MG63 (cell line): Measurements from ENCODE around the gene CFAP53. TPM values are rescaled to one million over a fixed set of nuclear protein-coding genes. Genes with fewer than 3 reads are reported as not detected.
"Not testable (repeated sequence)": the region's sequence is repeated elsewhere in the genome, so short reads cannot be mapped to it uniquely, and the experiment has no call there.

ENCODE experiments used
- DNase-seq: peaks from one replicate; pipeline ENCODE4 v3.0.0-alpha.2; 2020
- H3K27me3 ChIP-seq: fragments of 250-450 bp; sonication (Bioruptor Pico); 2 replicates; pipeline ENCODE4 v1.5.1; 2020; ENCODE audit warnings: mild to moderate bottlenecking, moderate library complexity
- H3K36me3 ChIP-seq: fragments of 250-450 bp; sonication (Bioruptor Pico); 2 replicates; pipeline ENCODE4 v1.5.1; 2020; ENCODE audit warnings: mild to moderate bottlenecking, moderate library complexity
- H3K4me3 ChIP-seq: fragments of 250-450 bp; sonication (Bioruptor Pico); 2 replicates; pipeline ENCODE4 v1.5.1; 2020; ENCODE audit warnings: mild to moderate bottlenecking, moderate library complexity
- H3K9me3 ChIP-seq: fragments of 250-450 bp; sonication (Bioruptor Pico); 2 replicates; pipeline ENCODE4 v1.5.1; 2020; ENCODE audit warnings: mild to moderate bottlenecking, moderate library complexity
- total RNA-seq: library from RNA; depleted of rRNA; stranded (reverse); fragments of >200 nt; shearing (Covaris generic); gene quantifications from 2 replicates; pipeline ENCODE4 v1.2.3, GENCODE V29; 2014; ENCODE audit warnings: low replicate concordance; rRNA removed

CFAP53 gene, protein sequence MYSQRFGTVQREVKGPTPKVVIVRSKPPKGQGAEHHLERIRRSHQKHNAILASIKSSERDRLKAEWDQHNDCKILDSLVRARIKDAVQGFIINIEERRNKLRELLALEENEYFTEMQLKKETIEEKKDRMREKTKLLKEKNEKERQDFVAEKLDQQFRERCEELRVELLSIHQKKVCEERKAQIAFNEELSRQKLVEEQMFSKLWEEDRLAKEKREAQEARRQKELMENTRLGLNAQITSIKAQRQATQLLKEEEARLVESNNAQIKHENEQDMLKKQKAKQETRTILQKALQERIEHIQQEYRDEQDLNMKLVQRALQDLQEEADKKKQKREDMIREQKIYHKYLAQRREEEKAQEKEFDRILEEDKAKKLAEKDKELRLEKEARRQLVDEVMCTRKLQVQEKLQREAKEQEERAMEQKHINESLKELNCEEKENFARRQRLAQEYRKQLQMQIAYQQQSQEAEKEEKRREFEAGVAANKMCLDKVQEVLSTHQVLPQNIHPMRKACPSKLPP
- not detected in 2 replicates for total RNA-seq

DNA sequence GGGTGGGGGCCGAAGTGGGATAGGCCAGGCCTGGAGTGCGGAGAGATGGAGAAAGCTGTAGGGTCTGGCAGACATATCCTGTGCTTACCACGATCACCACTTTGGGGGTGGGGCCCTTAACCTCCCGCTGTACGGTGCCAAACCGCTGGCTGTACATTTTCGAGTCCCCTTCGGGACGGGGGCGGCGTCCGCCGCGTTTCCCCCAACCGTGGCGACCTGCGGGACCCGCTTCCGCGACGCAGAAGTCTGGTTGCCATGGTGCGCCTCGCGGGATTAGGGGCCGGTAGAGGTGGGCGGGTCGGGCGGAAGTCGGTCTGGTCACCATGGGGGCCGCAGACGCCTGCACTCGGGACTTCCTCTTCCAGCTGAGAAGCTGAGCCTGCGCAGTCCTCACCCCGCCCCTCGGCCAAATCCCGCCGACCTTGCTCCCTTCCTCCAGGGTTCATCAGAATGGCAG lies at the start of gene CFAP53:
Gene CFAP53, minus strand, starts transcription at position 248 of the 457 bp plus-strand sequence. Its CDS starts 91 bp downstream, at position 157.
- Histone ChIP-seq H3K4me3 (peak within 1 kb of the TSS; percentile 53), H3K36me3 (peaks cover 10% of the 10 kb centered on the region), H3K27me3 (no peaks in the 10 kb centered on the region), H3K9me3 (no peaks in the 10 kb centered on the region)
- peak; percentile 84 for DNase-seq

DNA sequence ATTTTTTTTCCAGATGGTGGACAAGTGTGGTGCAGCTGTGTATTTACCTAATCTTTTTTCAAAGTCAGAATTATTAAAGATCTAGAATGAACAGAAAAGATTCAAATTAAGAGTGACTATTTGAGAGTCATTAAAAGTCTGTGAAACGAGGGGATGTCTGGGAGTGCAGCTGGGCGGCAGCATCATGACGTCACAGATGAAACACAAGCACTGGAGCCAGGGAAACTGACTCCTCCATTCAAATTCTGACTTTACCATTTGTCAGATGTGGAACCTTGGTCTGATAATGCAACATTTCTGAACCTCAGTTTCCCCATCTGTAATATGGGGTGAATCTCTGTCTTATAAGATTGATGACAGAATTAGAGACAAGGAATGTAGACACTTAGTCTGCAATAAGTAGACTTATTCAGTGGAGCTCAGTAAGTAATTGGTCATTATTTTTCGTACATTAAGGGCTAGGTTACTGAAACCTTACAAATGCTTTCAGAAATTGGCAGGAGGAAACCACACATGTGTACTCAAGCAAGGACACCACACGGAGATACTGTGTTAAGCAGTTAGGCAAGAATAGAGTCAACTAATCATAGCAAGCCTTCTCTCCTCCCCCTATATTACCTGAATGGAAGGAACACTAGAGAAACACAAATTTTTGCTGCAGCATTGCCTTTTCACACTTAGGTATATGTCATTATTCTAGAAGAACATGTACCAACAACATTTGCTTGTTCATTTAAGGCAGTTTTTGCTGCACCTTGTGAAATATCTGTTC lies 49.0 kb upstream of the CFAP53 start:
- DNase-seq, result no peak
- Histone ChIP-seq H3K27me3 (0 out of 2 replicates have a peak, but pooled peaks cover 2% of the 10 kb centered on the region), H3K36me3 (no peaks in the 10 kb centered on the region), H3K4me3 (no peak overlapping the region), H3K9me3 (no peaks in the 10 kb centered on the region)

DNA sequence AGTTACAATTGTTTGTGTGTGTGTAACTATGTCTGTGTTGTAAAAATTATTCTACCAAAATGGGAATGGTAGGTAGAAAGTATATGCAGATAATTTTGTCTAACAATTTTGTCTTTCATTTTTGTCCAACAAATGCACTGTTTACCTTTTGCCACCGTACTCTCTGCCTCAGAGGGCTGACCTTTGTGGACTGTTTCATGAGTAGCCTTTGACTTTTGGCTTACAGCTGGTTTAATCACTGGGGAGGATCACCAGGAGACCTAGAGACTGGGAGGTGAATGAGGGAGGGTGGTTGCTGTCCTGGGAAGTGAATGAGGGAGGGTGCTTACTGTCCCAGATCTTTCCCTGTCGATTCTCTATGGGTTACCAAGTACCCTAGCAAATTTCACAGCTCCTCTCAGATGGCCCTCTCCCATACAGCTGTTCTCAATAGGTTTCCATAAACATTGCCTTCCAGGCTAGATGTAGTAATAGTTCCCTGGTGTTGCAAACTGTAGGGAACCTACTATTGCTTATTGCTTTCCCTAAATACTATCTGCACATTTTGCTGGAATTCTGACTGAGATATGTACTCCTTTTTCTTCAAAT lies 47.7 kb upstream of the CFAP53 start:
- Histone ChIP-seq H3K36me3 (no peaks in the 10 kb centered on the region), H3K4me3 (no peak overlapping the region), H3K9me3 (no peaks in the 10 kb centered on the region), H3K27me3 (no peaks in the 10 kb centered on the region)
- no peak for DNase-seq

DNA sequence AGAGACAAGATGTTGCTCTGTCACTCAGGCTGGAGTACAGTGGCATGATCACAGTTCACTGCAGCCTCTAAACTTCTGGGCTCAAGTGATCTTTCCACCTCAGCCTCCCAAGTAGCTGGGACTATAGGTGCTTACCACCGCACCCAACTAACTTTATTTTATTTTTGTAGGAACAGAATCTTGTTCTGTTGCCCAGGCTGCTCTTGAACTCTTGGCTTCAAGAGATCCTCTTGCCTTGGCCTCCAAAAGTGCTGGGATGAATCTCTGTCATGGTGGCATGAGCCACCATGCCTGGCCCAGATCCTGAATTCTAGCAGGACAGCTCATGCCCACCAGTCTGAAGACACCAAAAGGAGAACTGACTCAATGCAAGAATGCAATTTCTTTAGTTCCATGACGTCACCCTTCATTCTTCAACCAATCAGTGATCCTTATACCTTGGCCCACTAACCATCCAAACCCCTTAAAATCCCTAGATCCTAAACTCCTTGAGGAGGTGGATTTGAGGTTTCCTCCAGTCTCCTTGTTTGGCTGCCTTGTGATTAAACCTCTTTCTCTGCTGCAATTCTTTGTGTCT lies 46.8 kb upstream of the CFAP53 start:
- Histone ChIP-seq H3K4me3 (no peak overlapping the region), H3K36me3 (no peaks in the 10 kb centered on the region), H3K9me3 (no peaks in the 10 kb centered on the region), H3K27me3 (no peaks in the 10 kb centered on the region)
- DNase-seq, result no peak

DNA sequence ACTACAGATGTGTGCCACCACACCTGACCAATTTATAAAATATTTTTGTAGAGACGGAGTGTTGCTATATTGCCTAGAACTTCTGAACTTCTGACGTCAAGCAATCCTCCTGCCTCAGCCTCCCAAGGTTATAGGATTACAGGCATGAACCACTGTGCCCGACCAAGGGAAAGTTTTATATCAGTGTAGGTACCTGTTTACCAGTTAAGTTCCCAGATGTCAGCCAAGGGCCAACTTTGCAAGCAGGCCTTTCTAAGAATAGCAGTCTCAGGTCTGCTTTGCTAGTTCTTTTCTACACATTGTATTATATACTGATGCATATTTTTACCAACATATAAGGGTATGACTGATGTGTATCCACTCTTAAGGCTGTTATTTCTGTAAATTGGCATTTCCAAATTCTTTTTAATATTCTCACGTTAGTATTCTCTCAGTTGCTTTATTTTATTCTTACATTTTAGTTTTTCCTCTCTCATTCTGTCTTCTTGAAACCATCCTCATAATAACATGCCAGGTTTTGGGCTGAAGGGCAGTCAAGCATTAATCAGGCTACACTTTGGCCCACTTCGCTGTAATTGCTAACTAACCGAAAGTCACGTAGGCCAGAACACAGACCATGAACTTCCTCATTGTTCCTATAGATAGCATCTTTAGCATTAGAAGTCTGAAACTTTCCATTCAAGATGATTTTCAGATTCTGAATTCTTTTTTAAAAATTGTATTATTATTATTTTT lies 46.2 kb upstream of the CFAP53 start:
- Histone ChIP-seq H3K27me3 (no peaks in the 10 kb centered on the region), H3K36me3 (no peaks in the 10 kb centered on the region), H3K9me3 (no peaks in the 10 kb centered on the region), H3K4me3 (no peak overlapping the region)
- no peak for DNase-seq

DNA sequence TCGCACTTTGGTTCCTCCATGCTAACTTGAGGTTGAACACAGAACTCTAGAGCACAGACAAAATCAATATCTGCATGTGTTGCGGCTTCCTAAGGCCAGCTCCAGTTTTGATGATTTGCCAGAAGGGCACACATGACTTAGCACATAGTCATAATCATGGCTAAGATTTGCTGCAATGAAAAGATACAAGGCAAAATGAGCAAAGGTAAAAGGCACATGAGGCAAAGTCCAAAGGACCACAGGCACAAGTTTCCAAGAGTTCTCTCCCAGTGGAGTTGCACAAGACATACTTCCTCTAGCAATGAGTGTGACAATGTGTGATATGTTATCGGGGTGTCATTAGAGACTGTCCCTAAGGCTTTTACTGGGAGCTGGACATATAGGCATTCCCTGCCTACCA lies 45.4 kb upstream of the CFAP53 start:
- no peaks in the 10 kb centered on the region for H3K36me3 ChIP-seq
- no peak for DNase-seq
- H3K9me3 ChIP-seq, result no peaks in the 10 kb centered on the region
- no peak overlapping the region for H3K4me3 ChIP-seq
- H3K27me3 ChIP-seq, result no peaks in the 10 kb centered on the region

DNA sequence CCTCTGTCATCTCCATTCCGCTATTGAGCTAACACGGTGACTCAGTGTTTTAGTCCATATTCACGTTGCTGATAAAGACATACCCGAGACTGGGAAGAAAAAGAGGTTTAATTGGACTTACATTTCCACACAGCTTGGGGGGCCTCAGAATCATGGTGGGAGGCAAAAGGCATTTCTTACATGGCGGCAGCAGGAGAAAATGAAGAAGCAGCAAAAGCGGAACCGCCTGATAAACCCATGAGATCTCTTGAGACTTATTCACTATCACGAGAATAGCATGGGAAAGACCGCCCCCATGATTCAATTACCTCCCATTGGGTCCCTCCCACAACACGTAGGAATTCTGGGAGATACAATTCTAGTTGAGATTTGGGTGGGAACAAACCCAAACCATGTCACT lies 43.8 kb upstream of the CFAP53 start:
- no peak overlapping the region for H3K4me3 ChIP-seq
- DNase-seq, result no peak
- H3K9me3 ChIP-seq, result peaks cover 2% of the 10 kb centered on the region
- H3K36me3 ChIP-seq, result no peaks in the 10 kb centered on the region
- no peaks in the 10 kb centered on the region; the same call in 1 of the 2 replicates for H3K27me3 ChIP-seq

DNA sequence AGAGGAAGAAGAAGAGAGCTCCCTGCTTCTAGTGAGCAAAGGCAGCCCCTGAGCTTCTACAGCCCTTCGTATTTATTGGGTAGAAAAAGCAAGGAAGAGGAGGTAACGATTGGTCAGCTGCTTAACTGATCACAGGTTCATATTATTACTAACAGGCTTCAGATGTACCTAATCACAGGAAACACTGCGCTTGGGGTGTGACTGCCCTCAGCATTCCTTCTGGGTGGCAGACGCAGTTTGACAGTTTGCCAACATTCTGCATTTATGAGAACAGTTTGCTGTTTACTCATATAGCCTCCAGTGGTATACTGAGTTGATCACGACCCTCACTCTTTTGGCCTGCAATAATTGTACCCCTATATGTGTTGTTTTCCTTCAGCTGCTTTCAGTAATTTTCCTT lies 42.6 kb upstream of the CFAP53 start:
- not testable (repeated sequence) for H3K4me3 ChIP-seq, H3K36me3 ChIP-seq, H3K27me3 ChIP-seq, H3K9me3 ChIP-seq, DNase-seq

DNA sequence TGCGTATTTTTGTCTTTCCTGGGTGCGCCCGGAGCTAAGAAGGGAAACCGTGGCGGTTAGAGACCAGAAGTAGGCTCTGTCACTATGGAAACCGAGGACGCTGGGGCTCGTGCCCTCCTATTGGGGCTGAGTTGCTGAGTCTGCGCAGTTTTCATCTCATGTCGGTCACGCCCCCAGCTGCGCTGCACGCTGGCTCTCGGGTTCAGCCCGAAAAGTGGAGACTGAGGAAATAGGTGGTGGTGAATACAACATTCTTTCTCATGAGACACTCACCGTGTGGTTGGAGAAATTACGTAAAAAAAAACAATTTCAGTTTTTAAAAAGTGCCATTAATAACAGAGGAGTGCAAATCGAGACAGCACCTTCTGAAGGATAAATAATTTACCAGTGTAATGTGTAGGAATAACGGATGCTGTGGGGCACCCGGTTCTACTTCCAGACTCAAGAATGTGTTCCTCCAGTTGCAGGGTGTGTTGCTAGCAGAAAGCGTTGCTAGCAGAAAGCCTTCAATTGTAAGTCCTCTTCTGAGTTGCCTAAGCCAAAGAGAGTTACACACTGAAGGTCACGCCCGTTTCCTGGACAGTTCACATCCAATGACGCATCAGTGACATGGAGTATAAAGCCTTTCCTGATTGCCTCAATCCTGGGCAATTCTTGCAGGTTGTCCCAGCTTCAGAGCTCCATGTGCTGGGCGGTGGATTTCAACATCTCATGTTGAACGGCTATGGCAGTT lies 41.6 kb upstream of the CFAP53 start:
- Histone ChIP-seq H3K36me3 (no peaks in the 10 kb centered on the region), H3K4me3 (peak overlapping the region; percentile 41), H3K9me3 (peaks cover 6% of the 10 kb centered on the region), H3K27me3 (no peaks in the 10 kb centered on the region; the same call in 1 of the 2 replicates)
- DNase-seq, result peak; percentile 76

DNA sequence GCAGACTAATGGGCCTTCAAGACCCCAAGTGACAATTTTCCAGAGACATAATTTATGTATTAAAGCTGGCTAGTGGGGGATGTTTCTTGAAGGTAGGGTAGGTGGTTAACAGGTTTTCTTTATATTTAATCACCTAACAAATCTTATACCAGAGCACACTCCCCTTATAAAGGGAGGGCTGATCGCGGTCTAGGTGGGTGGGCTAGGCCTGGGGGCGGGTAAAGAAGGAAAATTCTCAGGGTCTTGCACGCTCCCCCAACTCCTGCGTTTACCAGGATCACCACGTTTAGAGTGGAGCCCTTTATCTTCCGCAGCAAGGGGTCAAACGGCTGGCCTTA lies 41.1 kb upstream of the CFAP53 start:
- Histone ChIP-seq H3K9me3 (peaks cover 6% of the 10 kb centered on the region), H3K4me3 (peak overlapping the region; percentile 41), H3K27me3 (no peaks in the 10 kb centered on the region; the same call in 1 of the 2 replicates), H3K36me3 (no peaks in the 10 kb centered on the region)
- DNase-seq, result no peak

DNA sequence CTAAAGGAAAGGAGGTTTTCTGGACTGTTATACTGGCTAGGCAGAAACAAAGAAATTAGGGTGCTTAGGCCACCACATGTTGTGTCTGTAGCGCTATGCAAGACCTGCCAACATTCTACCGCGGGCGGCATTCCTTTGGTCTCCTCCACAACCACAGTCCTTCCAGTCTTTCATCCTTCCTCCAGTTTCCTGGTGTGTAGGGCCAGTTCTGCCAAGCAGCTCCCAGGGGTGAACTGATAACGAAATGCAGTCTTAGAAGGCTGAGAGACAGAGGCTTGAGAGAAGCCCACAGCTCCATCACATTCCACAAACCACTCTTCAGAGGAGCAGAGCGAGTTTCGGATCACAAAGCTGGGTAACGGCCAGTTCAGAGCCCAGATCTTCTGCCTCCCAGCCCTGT lies 40.6 kb upstream of the CFAP53 start:
- no peaks in the 10 kb centered on the region for H3K36me3 ChIP-seq
- H3K27me3 ChIP-seq, result no peaks in the 10 kb centered on the region; the same call in 1 of the 2 replicates
- no peak overlapping the region; the same call in 1 of the 2 replicates for H3K4me3 ChIP-seq
- peaks cover 6% of the 10 kb centered on the region for H3K9me3 ChIP-seq
- no peak for DNase-seq

DNA sequence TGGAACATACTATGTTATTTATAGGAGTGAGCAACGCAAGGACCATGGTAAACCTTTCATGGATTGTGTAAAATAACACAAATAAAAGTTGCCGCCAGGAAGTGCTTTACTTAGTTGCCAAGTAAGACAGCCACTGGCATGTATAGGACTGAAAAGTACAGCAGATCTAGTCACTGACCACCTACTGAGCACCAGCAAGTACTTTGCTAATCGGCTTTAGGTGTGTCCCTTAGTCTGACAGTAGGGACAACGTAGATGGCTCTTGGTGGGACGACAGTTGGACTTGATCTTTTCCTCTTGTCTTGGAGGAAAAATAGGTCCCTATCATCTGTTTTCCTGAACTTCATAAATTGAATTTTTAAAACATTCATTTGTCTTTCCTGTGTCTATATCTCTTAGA lies 34.8 kb upstream of the CFAP53 start:
- H3K9me3 ChIP-seq, result peaks cover 6% of the 10 kb centered on the region
- DNase-seq, result no peak
- H3K4me3 ChIP-seq, result no peak overlapping the region
- no peaks in the 10 kb centered on the region for H3K36me3 ChIP-seq
- no peaks in the 10 kb centered on the region; the same call in 1 of the 2 replicates for H3K27me3 ChIP-seq

DNA sequence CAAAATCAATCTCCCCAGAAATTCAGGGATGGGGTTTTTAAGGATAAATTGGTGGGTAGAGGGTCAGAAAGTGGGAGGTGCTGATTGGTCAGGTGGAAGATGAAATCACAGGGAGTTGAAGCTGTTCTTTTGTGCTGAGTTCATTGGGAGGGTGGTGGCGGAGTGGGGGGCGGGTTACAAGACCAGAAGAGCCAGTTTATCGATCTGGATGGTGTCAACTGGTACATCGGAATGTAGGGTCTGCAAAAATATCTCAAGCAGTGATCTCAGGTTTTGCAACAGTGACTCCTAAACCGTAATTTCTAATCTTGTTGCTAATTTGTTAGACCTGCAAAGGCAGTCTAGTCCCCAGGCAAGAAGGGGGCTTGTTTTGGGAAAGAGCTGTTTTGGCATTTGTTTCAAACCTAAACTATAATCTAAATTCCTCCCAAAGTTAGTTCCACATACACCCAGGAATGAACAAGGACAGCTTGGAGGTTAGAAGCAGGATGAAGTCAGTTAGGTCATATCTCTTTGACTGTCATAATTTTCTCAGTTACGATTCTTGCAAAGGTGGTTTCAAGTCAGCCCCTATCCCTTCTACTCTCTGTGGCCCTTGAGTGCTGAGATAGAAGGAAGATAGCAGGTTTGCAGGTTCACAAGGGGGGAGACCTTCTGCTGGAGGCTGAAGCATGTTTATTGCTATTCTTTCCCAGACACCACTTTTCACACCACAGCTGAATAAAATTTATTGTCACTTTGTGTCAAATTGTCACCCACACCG lies 33.5 kb upstream of the CFAP53 start:
- no peak overlapping the region for H3K4me3 ChIP-seq
- H3K36me3 ChIP-seq, result no peaks in the 10 kb centered on the region
- H3K27me3 ChIP-seq, result no peaks in the 10 kb centered on the region; the same call in 1 of the 2 replicates
- peaks cover under 1% of the 10 kb centered on the region for H3K9me3 ChIP-seq
- no peak for DNase-seq

DNA sequence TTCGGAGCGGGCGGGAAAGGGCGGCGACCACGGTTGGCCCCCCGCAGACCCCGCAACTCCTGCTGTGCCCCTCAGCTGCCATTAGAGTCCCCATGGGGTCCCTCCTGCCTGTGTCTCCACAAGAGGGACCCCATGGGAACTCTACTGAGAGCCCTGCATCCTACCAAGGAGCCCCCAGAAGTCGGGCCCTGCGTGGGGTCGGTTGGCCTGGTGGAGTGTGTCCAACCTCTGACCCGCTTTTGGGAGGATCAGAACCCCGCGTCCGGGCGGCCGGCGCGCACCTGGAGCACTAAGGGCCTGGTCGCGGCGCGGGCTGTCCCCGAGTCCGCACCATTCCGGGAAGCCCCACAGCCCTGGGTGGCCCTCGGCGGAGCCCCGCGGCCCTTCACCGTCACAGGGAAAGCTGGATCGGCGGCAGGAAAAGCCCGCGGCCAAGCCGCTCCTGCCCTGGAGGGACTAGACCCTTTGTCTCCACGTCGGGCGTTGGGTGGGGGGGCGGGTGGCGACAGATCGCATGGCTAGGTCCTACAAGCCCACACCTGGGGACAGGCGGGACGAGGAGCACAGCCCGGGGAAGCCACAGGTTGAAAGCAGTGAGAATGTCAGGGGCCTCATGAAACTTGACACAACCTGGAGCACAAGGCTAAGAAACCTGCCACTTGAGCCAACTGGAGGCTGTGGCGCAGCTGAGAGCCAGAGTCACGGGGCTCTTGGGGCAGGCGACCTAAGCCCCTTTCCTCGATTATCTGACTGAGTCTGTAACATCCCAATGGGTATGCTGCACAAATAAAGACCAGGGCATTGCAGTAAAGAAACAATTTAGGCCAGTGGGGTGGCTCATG lies 32.4 kb upstream of the CFAP53 start:
- H3K27me3 ChIP-seq, result no peaks in the 10 kb centered on the region
- DNase-seq, result no peak
- no peak overlapping the region for H3K4me3 ChIP-seq
- no peaks in the 10 kb centered on the region for H3K36me3 ChIP-seq
- H3K9me3 ChIP-seq, result no peaks in the 10 kb centered on the region
